Mammary epithelial cell (primary cell): ENCODE results near the gene KCTD1.

Experiments
- EZH2 ChIP-seq: IDR thresholded peaks from 2 replicates; pipeline ENCODE4 v1.6.1; 2012; ENCODE audit warnings: low read length, inconsistent platforms, borderline replicate concordance
- TF ChIP-seq, protein P1 (sequence below), 2 donors: IDR thresholded peaks in 1 of 2; conservative IDR thresholded peaks in 1 of 2; 2 replicates each; pipeline ENCODE4 v1.5.1; 2011 to 2012; ENCODE audit warnings: inconsistent platforms in 2 of 2, low read length in 2 of 2, mild to moderate bottlenecking in 2 of 2, control low read depth in 1 of 2, low read depth in 1 of 2; ENCODE audit not compliant: insufficient read depth in 1 of 2; ENCODE audit errors: extremely low read depth in 1 of 2

- TF ChIP-seq, protein P1, sequence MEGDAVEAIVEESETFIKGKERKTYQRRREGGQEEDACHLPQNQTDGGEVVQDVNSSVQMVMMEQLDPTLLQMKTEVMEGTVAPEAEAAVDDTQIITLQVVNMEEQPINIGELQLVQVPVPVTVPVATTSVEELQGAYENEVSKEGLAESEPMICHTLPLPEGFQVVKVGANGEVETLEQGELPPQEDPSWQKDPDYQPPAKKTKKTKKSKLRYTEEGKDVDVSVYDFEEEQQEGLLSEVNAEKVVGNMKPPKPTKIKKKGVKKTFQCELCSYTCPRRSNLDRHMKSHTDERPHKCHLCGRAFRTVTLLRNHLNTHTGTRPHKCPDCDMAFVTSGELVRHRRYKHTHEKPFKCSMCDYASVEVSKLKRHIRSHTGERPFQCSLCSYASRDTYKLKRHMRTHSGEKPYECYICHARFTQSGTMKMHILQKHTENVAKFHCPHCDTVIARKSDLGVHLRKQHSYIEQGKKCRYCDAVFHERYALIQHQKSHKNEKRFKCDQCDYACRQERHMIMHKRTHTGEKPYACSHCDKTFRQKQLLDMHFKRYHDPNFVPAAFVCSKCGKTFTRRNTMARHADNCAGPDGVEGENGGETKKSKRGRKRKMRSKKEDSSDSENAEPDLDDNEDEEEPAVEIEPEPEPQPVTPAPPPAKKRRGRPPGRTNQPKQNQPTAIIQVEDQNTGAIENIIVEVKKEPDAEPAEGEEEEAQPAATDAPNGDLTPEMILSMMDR (conservative IDR thresholded peaks at IDR 0.05 in 1 of 2, IDR thresholded peaks at IDR 0.05 in 1 of 2; ENCODE audit: extremely low read depth in 1 of 2, insufficient read depth in 1 of 2, low read depth in 1 of 2, low read length in 2 of 2): no peak
- TF ChIP-seq EZH2: no peak
These were observed 23.6 kb downstream of the KCTD1 start for GRCh38 chr18:26524504-26525351.
